Smooth muscle cell (in vitro differentiated cells): ENCODE measurements around the gene SLC6A3. TPM values are rescaled to one million over a fixed set of nuclear protein-coding genes. Genes with fewer than 3 reads are reported as not detected.
A peak's percentile ranks its signal among the peaks of the same experiment; 100 is the strongest.

Source experiments
- DNase-seq: peaks from one replicate; lab custom pipeline; 2025; ENCODE audit not compliant: unreplicated experiment; lab: John Stamatoyannopoulos, UW
- H2AFZ ChIP-seq: fragments of 200-600 bp; sonication (generic); 2 replicates; pipeline ENCODE4 v1.6.0; 2016; ENCODE audit warnings: antibody characterized with exemption, low read depth, mild to moderate bottlenecking
- H3F3A ChIP-seq: fragments of 200-600 bp; sonication (generic); 2 replicates; pipeline ENCODE4 v1.6.0; 2017; ENCODE audit warnings: antibody characterized with exemption, low read depth
- H3K27ac ChIP-seq: fragments of 200-600 bp; sonication (generic); 2 replicates; pipeline ENCODE4 v1.5.1; 2016; ENCODE audit warnings: low read depth, mild to moderate bottlenecking
- H3K27me3 ChIP-seq: fragments of 200-600 bp; sonication (generic); 2 replicates; pipeline ENCODE4 v1.6.1; 2016; ENCODE audit warnings: low read depth, mild to moderate bottlenecking
- H3K36me3 ChIP-seq: fragments of 200-600 bp; sonication (generic); 2 replicates; pipeline ENCODE4 v1.5.1; 2016; ENCODE audit warnings: low read depth
- H3K4me1 ChIP-seq: fragments of 200-600 bp; sonication (generic); 2 replicates; pipeline ENCODE4 v1.5.1; 2016; ENCODE audit warnings: low read depth
- H3K4me2 ChIP-seq: fragments of 200-600 bp; sonication (generic); 2 replicates; pipeline ENCODE4 v1.6.0; 2016; ENCODE audit warnings: mild to moderate bottlenecking
- H3K4me3 ChIP-seq: fragments of 200-600 bp; sonication (generic); 2 replicates; pipeline ENCODE4 v1.5.1; 2016; ENCODE audit warnings: mild to moderate bottlenecking
- H3K79me2 ChIP-seq: fragments of 200-600 bp; sonication (generic); 2 replicates; pipeline ENCODE4 v1.6.0; 2016; ENCODE audit warnings: low read depth, mild to moderate bottlenecking
- H3K9ac ChIP-seq: fragments of 200-600 bp; sonication (generic); 2 replicates; pipeline ENCODE4 v1.6.0; 2016; ENCODE audit warnings: low read depth
- H3K9me3 ChIP-seq: fragments of 200-600 bp; sonication (generic); replicated peaks from 2 replicates; pipeline ENCODE4 v1.5.1; 2016; ENCODE audit warnings: low read depth
- H4K20me1 ChIP-seq: fragments of 200-600 bp; sonication (generic); 2 replicates; pipeline ENCODE4 v1.6.0; 2016; ENCODE audit warnings: low read depth
- CTCF ChIP-seq: fragments of 200-600 bp; sonication (generic); IDR thresholded peaks from 2 replicates; pipeline ENCODE4 v1.5.1; 2017; ENCODE audit warnings: borderline replicate concordance, mild to moderate bottlenecking, antibody characterized with exemption; ENCODE audit not compliant: insufficient read depth, poor library complexity, severe bottlenecking
- WGBS: methylation state at CpG from one replicate; pipeline ENCODE4 v1.1.7; 2016; ENCODE audit warnings: low lambda C conversion rate; 5-methylcytosine and 5-hydroxymethylcytosine counted together
- polyA plus RNA-seq: library from polyadenylated mRNA; unstranded; fragments of >200 nt; fragmentation: Nextera tagmentation; extraction: Ambion mirVana; gene quantifications from 2 replicates; pipeline ENCODE4 v1.2.1, GENCODE V29; 2016
- total RNA-seq: library from RNA; depleted of rRNA; stranded (reverse); fragments of >200 nt; gene quantifications from 2 replicates; pipeline ENCODE4 v1.2.3, GENCODE V29; 2014

SLC6A3 gene
- total and polyA plus RNA-seq, 2 experiments from 2014 or later: not detected

- Histone ChIP-seq H3K27me3 (peaks cover 82% of the 10 kb centered on the region), H4K20me1 (no peaks in the 10 kb centered on the region), H3K9ac (no peak overlapping the region), H2AFZ (no peak overlapping the region), H3K36me3 (no peaks in the 10 kb centered on the region), H3K4me2 (peak overlapping the region; percentile 80), H3F3A (no peaks in the 10 kb centered on the region), H3K27ac (no peak overlapping the region), H3K9me3 (no peaks in the 10 kb centered on the region), H3K4me3 (peak overlapping the region; percentile 21), H3K79me2 (no peaks in the 10 kb centered on the region), H3K4me1 (peaks cover 7% of the 10 kb centered on the region)
- TF ChIP-seq CTCF: no peak
- 16% methylated on average over 61 of the region's 68 CpGs for WGBS
- no peak for DNase-seq
These were observed 665 bp downstream of the SLC6A3 start for GRCh38 chr5:1444361-1445189.

GRCh38 chr5:1443991-1444360 lies 1.3 kb downstream of the SLC6A3 start:
- no peaks in the 10 kb centered on the region for H3F3A ChIP-seq
- no peak overlapping the region for H2AFZ ChIP-seq
- H3K9me3 ChIP-seq: no peaks in the 10 kb centered on the region
- 73% methylated on average over 14 of the region's 15 CpGs for WGBS
- H3K27ac ChIP-seq: no peak overlapping the region
- no peak overlapping the region for H3K4me2 ChIP-seq
- H3K9ac ChIP-seq: no peak overlapping the region
- no peak for TF ChIP-seq CTCF
- no peaks in the 10 kb centered on the region for H3K79me2 ChIP-seq
- H3K4me1 ChIP-seq: peaks cover 7% of the 10 kb centered on the region
- no peaks in the 10 kb centered on the region for H3K36me3 ChIP-seq
- DNase-seq: no peak
- H3K4me3 ChIP-seq: no peak overlapping the region
- no peaks in the 10 kb centered on the region for H4K20me1 ChIP-seq
- peaks cover 76% of the 10 kb centered on the region for H3K27me3 ChIP-seq

GRCh38 chr5:1443171-1443570 lies 2.1 kb downstream of the SLC6A3 start:
- Histone ChIP-seq H3F3A (no peaks in the 10 kb centered on the region), H3K4me1 (peaks cover 7% of the 10 kb centered on the region), H3K36me3 (no peaks in the 10 kb centered on the region), H3K9ac (no peak overlapping the region), H3K4me3 (no peak overlapping the region), H3K27ac (no peak overlapping the region), H3K9me3 (no peaks in the 10 kb centered on the region), H2AFZ (no peak overlapping the region), H3K27me3 (peaks cover 71% of the 10 kb centered on the region), H3K4me2 (no peak overlapping the region), H3K79me2 (no peaks in the 10 kb centered on the region), H4K20me1 (no peaks in the 10 kb centered on the region)
- no peak for DNase-seq
- 85% methylated on average over 9 of the region's 9 CpGs for WGBS
- TF ChIP-seq CTCF: no peak
